HEK293 (cell line): Measurements from ENCODE around the gene EXD2.

Experiments used
- CTCF ChIP-seq: fragments of 450-650 bp; formaldehyde crosslinking; IDR thresholded peaks from 2 replicates; pipeline ENCODE4 v1.5.1; 2016; ENCODE audit warnings: missing biosample characterization, missing genetic modification characterization
- TSHZ1 ChIP-seq: fragments of 450-650 bp; formaldehyde crosslinking; IDR thresholded peaks from 2 replicates; pipeline ENCODE4 v1.5.1; 2016; ENCODE audit warnings: missing biosample characterization, missing genetic modification characterization, borderline replicate concordance
- ZBTB7A ChIP-seq: fragments of 450-650 bp; formaldehyde crosslinking; IDR thresholded peaks from 2 replicates; pipeline ENCODE4 v1.5.1; 2016; ENCODE audit warnings: low read depth, missing biosample characterization, missing genetic modification characterization
- ZNF530 ChIP-seq: fragments of 450-650 bp; formaldehyde crosslinking; IDR thresholded peaks from 2 replicates; pipeline ENCODE4 v1.5.1; 2016; ENCODE audit warnings: low read depth, missing biosample characterization, missing genetic modification characterization
- ZNF704 ChIP-seq: fragments of 450-650 bp; formaldehyde crosslinking; IDR thresholded peaks from 2 replicates; pipeline ENCODE4 v1.5.1; 2016; ENCODE audit warnings: missing biosample characterization, missing genetic modification characterization

GRCh38 chr14:69241577-69241976 lies 50.3 kb downstream of the EXD2 start:
- TF ChIP-seq CTCF (tag by site-specific recombination), result no peak
- TF ChIP-seq TSHZ1, result no peak
- no peak for TF ChIP-seq ZNF704 (tag by site-specific recombination)
- no peak for TF ChIP-seq ZNF530 (tag by site-specific recombination)
- TF ChIP-seq ZBTB7A (tag by site-specific recombination), result no peak
